GM19043 (cell line): ENCODE results near the gene MGAT5.

Source experiments
- ATAC-seq: cut with Tn5 transposase; IDR thresholded peaks from one replicate; pipeline ENCODE4 v1.9.1; 2021; ENCODE audit warnings: low read depth; ENCODE audit not compliant: unreplicated experiment

The MGAT5 gene

GRCh38 chr2:134301099-134301927, 47.4 kb downstream of the MGAT5 start:
- no peak for ATAC-seq

GRCh38 chr2:134301928-134302260, 48.0 kb downstream of the MGAT5 start:
- no peak for ATAC-seq

DNA sequence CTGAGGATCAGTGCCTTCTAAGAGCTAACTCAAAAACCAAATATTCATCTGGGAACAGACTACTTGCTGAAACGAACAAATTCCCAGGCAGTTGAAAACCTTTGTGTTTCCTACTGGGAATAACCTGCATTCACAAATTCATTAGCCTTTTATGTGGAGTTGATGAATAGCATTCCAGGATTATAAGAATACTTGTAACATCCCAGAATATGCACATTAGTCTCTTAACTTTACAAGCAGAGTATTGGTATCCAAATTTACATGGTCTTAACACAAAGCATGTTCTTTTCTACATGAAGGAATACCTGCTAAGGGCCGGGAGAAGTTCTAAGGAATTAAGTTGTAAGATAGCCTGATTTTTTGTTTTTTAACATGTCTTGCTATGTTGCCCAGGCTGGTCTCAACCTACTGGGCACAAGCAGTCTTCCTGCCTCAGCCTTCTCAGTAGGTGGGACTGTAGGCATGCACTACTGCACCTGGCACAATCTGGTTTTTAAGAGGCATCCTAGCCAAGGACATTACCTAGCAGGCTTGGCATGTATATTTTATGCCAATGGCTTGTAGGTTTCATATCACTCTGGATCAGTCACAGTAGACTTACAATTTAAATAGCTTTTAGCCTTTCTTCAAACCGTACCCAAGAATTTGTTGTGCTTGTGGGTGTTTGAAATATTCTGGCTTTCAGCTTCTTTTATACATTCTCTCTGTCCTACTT, 50.7 kb downstream of the MGAT5 start:
- ATAC-seq = no peak

DNA sequence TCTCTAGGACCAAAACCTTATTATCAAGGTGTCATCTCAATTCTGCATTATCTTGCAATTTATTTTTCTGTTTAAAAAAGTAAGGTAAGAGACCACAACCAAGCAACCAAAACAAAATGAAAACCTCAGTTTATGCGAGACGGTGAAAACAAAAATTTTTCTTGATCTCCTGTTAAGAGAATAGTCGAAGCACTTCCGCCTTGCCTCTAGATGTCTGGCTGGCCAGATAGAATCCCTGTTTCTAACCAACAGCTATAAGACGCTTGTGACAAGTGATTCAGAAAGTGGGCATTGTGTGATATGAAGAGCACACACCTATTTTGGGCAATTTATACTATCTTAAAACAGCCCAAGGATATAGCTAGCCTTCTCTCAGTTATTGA, 51.2 kb downstream of the MGAT5 start:
- no peak for ATAC-seq

DNA sequence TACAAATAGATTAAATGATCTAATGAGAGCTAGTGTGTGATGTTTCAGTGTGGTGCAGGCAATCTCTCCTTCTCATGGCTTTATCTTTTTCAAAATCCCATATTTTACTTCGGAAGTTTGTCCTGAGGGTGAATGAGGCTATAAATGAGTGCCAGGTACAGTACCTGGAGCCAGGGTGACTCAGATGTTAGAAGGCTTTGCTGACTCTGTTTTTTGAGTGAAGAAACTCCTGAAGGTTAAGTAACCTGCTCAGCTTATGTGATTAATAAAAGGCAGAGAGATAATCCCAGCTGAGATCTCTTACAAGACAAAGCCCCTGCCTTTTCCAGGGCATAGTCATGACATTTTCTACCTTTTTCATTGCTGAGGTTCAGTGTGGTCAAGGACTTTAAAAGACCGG, 52.6 kb downstream of the MGAT5 start:
- ATAC-seq = no peak

- no peak for ATAC-seq
Observed at GRCh38 chr2:134307334-134307733, 53.5 kb downstream of the MGAT5 start.

- ATAC-seq = no peak
Observed at GRCh38 chr2:134308474-134309385, 54.9 kb downstream of the MGAT5 start.

- no peak for ATAC-seq
Observed at GRCh38 chr2:134310107-134311079, 56.5 kb downstream of the MGAT5 start.

- ATAC-seq = no peak
Observed at GRCh38 chr2:134312482-134312881, 58.6 kb downstream of the MGAT5 start.

DNA sequence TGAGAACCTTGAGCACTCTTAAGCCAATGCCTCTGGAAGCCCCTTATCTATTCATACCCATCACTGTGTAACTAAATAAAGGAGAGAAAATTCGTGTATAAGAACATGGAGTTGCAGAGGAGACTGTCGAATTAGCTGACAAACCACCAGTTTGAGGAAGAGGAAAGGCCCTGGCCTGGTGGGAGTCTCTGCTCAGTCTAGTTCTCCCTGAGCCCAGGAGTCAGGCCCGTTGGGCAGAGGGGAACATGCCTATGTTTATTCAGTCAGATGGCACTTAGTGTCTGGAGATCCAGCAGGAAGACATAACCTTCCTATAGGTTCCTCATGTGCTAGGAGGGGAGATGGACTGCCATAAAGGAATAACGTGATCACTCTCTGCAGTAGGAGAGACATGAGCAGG, 60.3 kb downstream of the MGAT5 start:
- ATAC-seq = no peak

DNA sequence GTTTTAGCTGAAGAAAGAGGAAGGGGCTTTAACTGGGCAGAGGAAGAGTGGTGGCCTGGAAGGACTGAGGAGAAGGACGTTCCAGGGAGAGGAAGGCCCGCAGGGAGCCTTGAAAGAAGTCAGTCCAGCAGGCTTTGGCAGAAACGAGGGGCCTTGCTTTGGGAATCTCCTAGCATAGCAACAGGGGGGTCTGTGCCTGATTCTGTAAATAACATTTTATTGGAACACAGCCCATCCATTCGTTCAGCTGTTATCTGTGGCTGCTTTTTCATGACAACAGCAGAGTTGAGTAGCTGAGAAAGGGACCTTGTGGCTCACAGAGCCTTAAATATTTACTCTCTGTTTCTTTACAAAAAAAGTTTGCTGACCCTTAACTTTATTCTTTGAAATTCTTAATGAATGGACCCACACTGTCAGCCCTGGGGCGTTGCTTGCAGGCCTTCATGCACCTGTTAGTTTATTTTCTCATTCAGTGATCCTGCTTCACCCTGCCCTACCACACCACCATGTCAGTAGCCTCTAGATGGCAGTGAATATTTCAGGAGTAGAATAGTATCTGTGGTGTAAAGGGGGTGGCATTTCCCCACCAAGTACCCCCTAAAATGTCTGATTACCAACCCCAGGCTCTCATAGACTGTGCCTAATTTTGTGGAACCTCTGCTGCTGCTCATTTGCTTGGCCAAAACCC, 61.0 kb downstream of the MGAT5 start:
- ATAC-seq = no peak

DNA sequence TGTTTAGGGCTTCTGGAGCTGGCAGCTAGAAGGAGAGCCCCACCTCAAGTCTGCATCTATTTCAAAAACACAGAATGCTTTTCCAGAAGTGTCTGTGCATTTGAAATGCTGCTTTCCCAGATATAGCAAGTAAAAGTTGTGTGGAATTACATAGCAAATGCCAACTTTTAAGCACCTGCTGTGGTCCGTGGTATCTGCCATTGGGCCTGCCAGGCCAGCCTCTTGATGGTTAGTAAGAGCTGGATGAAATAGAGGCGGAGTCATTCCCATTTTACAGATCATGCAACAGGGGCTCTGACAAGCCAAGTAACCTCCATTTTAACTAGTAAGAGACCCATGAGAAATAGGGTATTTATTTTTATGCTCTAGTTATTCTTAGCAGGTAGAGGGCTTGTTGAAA, 61.6 kb downstream of the MGAT5 start:
- no peak for ATAC-seq

GRCh38 chr2:134319596-134320254, 65.9 kb downstream of the MGAT5 start:
- no peak for ATAC-seq

- ATAC-seq = no peak
Observed at GRCh38 chr2:134320930-134321329, 67.1 kb downstream of the MGAT5 start.

- ATAC-seq = no peak
Observed at GRCh38 chr2:134323777-134324176, 69.9 kb downstream of the MGAT5 start.

DNA sequence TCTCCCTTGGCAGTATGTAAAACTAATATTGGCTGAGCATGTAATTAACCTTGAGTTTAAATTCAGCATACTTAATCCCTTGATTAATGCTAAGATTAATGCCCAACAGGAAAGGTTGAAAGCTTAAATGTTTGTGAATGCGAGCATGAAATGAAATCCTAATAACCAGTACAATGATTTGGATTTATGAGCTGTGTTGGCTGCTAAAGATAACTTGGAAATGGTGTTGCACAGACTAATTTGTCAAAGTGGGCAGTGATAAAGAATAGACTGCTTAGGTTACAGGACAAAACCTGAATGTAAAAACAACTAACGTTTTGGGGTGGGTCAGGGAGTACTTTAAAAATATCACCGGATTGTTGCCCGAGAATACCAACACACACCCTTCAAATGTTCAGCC, 70.6 kb downstream of the MGAT5 start:
- ATAC-seq = no peak

- no peak for ATAC-seq
Observed at GRCh38 chr2:134324947-134325346, 71.1 kb downstream of the MGAT5 start.

GRCh38 chr2:134325696-134326095, 71.8 kb downstream of the MGAT5 start:
- ATAC-seq = no peak

GRCh38 chr2:134327367-134327766, 73.5 kb downstream of the MGAT5 start:
- no peak for ATAC-seq
